Measurements from ENCODE around the gene TCIRG1.

DNA sequence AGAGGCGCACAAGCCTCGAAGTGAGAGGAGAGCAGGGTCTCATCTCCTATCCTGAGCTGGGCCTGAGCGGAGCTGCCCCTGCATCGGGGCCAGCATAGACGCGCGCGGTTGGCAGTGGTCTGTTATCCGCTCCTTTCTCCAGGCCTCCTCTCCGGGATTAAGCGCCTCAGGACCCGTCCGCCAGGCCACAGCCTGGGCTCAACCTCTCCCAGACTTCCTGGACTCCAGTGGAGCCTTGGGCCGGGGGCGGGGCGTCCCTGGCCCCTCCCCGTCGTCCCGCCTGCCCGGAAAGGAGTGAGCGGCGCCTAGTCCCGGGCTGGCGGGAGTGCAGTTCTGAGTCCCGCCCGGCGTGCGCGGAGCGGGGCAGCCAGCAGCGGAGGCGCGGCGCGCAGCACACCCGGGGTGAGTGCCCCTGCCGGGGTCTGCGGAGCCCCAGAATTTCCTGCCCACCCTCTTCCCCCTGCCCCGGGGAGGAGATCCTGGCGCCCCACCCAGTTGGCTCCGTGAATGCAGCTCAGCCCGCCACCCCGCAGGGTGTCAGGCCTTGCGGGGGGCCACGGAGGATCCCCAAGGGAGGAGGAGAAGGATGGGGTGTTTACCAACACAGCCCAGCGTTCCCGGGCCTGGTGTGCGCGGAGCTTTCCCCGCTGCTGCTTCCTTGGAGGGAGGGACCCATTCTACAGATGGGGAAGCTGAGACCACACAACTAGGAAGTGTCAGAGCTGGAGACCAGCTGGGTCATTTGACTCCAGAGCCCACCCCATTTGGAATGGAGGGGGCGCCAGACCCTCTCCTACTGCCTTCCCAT is at the start of gene TCIRG1:
- TF ChIP-seq, protein P1, sequence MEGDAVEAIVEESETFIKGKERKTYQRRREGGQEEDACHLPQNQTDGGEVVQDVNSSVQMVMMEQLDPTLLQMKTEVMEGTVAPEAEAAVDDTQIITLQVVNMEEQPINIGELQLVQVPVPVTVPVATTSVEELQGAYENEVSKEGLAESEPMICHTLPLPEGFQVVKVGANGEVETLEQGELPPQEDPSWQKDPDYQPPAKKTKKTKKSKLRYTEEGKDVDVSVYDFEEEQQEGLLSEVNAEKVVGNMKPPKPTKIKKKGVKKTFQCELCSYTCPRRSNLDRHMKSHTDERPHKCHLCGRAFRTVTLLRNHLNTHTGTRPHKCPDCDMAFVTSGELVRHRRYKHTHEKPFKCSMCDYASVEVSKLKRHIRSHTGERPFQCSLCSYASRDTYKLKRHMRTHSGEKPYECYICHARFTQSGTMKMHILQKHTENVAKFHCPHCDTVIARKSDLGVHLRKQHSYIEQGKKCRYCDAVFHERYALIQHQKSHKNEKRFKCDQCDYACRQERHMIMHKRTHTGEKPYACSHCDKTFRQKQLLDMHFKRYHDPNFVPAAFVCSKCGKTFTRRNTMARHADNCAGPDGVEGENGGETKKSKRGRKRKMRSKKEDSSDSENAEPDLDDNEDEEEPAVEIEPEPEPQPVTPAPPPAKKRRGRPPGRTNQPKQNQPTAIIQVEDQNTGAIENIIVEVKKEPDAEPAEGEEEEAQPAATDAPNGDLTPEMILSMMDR (IDR thresholded peaks at IDR 0.05) = peak in 1 of 3 donors; percentile 25
- TF ChIP-seq POLR2AphosphoS5 (IDR thresholded peaks at IDR 0.05) (peak; percentile 20 to 83 (median 42)), POLR2A (IDR thresholded peaks at IDR 0.05) (peak; percentile 89)

All from breast epithelium (tissue), 3 donors.